Activated naive CD4-positive, alpha-beta T cell treated with anti-CD3 and anti-CD28 coated beads, Interleukin-2, amount 50 U/mL, for 24 hours (primary cell): ENCODE measurements around the gene FRMD8.
A peak's percentile ranks its signal among the peaks of the same experiment; 100 is the strongest.

Experiments
- H3K27ac Mint-ChIP-seq: one replicate; pipeline ENCODE4 v1.8.0; 2021; ENCODE audit warnings: mild to moderate bottlenecking, mixed read lengths
- H3K27me3 Mint-ChIP-seq: one replicate; pipeline ENCODE4 v1.8.0; 2021; ENCODE audit warnings: mixed read lengths
- H3K36me3 Mint-ChIP-seq: one replicate; pipeline ENCODE4 v1.8.0; 2021; ENCODE audit warnings: mixed read lengths
- H3K4me1 Mint-ChIP-seq: one replicate; pipeline ENCODE4 v1.8.0; 2021; ENCODE audit warnings: mixed read lengths
- H3K4me3 Mint-ChIP-seq: one replicate; pipeline ENCODE4 v1.8.0; 2021; ENCODE audit warnings: mild to moderate bottlenecking, mixed read lengths
- H3K9me3 Mint-ChIP-seq: one replicate; pipeline ENCODE4 v1.8.0; 2021; ENCODE audit warnings: mixed read lengths

The FRMD8 gene

GRCh38 chr11:65362966-65363365 lies 23.5 kb upstream of the FRMD8 start:
- no peaks in the 10 kb centered on the region for H3K36me3 Mint-ChIP-seq
- no peak overlapping the region for H3K4me3 Mint-ChIP-seq
- no peaks in the 10 kb centered on the region for H3K9me3 Mint-ChIP-seq
- H3K27me3 Mint-ChIP-seq: no peaks in the 10 kb centered on the region
- H3K27ac Mint-ChIP-seq: no peak overlapping the region
- peaks cover 5% of the 10 kb centered on the region for H3K4me1 Mint-ChIP-seq

GRCh38 chr11:65363770-65364169 lies 22.7 kb upstream of the FRMD8 start:
- Mint-ChIP-seq H3K4me1 (peaks cover 5% of the 10 kb centered on the region), H3K27ac (no peak overlapping the region), H3K4me3 (no peak overlapping the region)

GRCh38 chr11:65366340-65366773 lies 20.1 kb upstream of the FRMD8 start:
- Mint-ChIP-seq H3K4me3 (no peak overlapping the region), H3K36me3 (no peaks in the 10 kb centered on the region), H3K27me3 (no peaks in the 10 kb centered on the region), H3K27ac (no peak overlapping the region), H3K9me3 (no peaks in the 10 kb centered on the region), H3K4me1 (peaks cover 5% of the 10 kb centered on the region)

More at GRCh38 chr11:65363770-65364169, 22.7 kb upstream of the FRMD8 start:
- H3K27me3 Mint-ChIP-seq: no peaks in the 10 kb centered on the region
- H3K9me3 Mint-ChIP-seq: no peaks in the 10 kb centered on the region
- H3K36me3 Mint-ChIP-seq: no peaks in the 10 kb centered on the region

- Mint-ChIP-seq H3K4me1 (no peaks in the 10 kb centered on the region), H3K27ac (no peak overlapping the region), H3K27me3 (no peaks in the 10 kb centered on the region)
These were observed 15.8 kb upstream of the FRMD8 start for GRCh38 chr11:65370659-65371049.

GRCh38 chr11:65373839-65374580 lies 12.4 kb upstream of the FRMD8 start:
- Mint-ChIP-seq H3K27ac (peak overlapping the region; percentile 17), H3K4me3 (no peak overlapping the region), H3K9me3 (no peaks in the 10 kb centered on the region), H3K36me3 (no peaks in the 10 kb centered on the region), H3K4me1 (no peaks in the 10 kb centered on the region), H3K27me3 (no peaks in the 10 kb centered on the region)

More at GRCh38 chr11:65370659-65371049, 15.8 kb upstream of the FRMD8 start:
- Mint-ChIP-seq H3K9me3 (no peaks in the 10 kb centered on the region), H3K4me3 (no peak overlapping the region), H3K36me3 (no peaks in the 10 kb centered on the region)

- Mint-ChIP-seq H3K27me3 (no peaks in the 10 kb centered on the region), H3K9me3 (no peaks in the 10 kb centered on the region), H3K36me3 (no peaks in the 10 kb centered on the region), H3K27ac (no peak overlapping the region), H3K4me1 (no peaks in the 10 kb centered on the region), H3K4me3 (no peak overlapping the region)
These were observed 11.4 kb upstream of the FRMD8 start for GRCh38 chr11:65375012-65375411.

- no peak overlapping the region for H3K4me3 Mint-ChIP-seq
- no peak overlapping the region for H3K27ac Mint-ChIP-seq
- no peaks in the 10 kb centered on the region for H3K27me3 Mint-ChIP-seq
- no peaks in the 10 kb centered on the region for H3K36me3 Mint-ChIP-seq
- peaks cover 3% of the 10 kb centered on the region for H3K4me1 Mint-ChIP-seq
- no peaks in the 10 kb centered on the region for H3K9me3 Mint-ChIP-seq
These were observed 10.2 kb upstream of the FRMD8 start for GRCh38 chr11:65376138-65376713.

GRCh38 chr11:65377036-65377435 lies 9.4 kb upstream of the FRMD8 start:
- H3K4me1 Mint-ChIP-seq: peaks cover 11% of the 10 kb centered on the region
- no peak overlapping the region for H3K27ac Mint-ChIP-seq
- no peak overlapping the region for H3K4me3 Mint-ChIP-seq
- no peaks in the 10 kb centered on the region for H3K27me3 Mint-ChIP-seq
- H3K9me3 Mint-ChIP-seq: no peaks in the 10 kb centered on the region
- H3K36me3 Mint-ChIP-seq: no peaks in the 10 kb centered on the region

GRCh38 chr11:65377777-65378176 lies 8.7 kb upstream of the FRMD8 start:
- Mint-ChIP-seq H3K27me3 (no peaks in the 10 kb centered on the region), H3K4me3 (no peak overlapping the region), H3K4me1 (peaks cover 18% of the 10 kb centered on the region), H3K9me3 (no peaks in the 10 kb centered on the region), H3K36me3 (no peaks in the 10 kb centered on the region), H3K27ac (no peak overlapping the region)

GRCh38 chr11:65378208-65378927 lies 8.1 kb upstream of the FRMD8 start:
- no peaks in the 10 kb centered on the region for H3K27me3 Mint-ChIP-seq
- H3K36me3 Mint-ChIP-seq: no peaks in the 10 kb centered on the region
- peaks cover 24% of the 10 kb centered on the region for H3K4me1 Mint-ChIP-seq
- H3K27ac Mint-ChIP-seq: no peak overlapping the region
- no peaks in the 10 kb centered on the region for H3K9me3 Mint-ChIP-seq
- no peak overlapping the region for H3K4me3 Mint-ChIP-seq

- Mint-ChIP-seq H3K4me3 (no peak overlapping the region), H3K9me3 (no peaks in the 10 kb centered on the region), H3K27ac (no peak overlapping the region), H3K36me3 (no peaks in the 10 kb centered on the region), H3K4me1 (peaks cover 31% of the 10 kb centered on the region), H3K27me3 (no peaks in the 10 kb centered on the region)
These were observed 7.4 kb upstream of the FRMD8 start for GRCh38 chr11:65378928-65379638.

GRCh38 chr11:65379698-65380459 lies 6.6 kb upstream of the FRMD8 start:
- Mint-ChIP-seq H3K27me3 (no peaks in the 10 kb centered on the region), H3K4me1 (peaks cover 39% of the 10 kb centered on the region), H3K36me3 (no peaks in the 10 kb centered on the region), H3K27ac (no peak overlapping the region), H3K9me3 (no peaks in the 10 kb centered on the region), H3K4me3 (peak overlapping the region; percentile 11)

GRCh38 chr11:65380460-65381119 lies 5.8 kb upstream of the FRMD8 start:
- H3K36me3 Mint-ChIP-seq: no peaks in the 10 kb centered on the region
- no peaks in the 10 kb centered on the region for H3K9me3 Mint-ChIP-seq
- no peak overlapping the region for H3K27ac Mint-ChIP-seq
- H3K4me3 Mint-ChIP-seq: peak overlapping the region; percentile 94
- H3K27me3 Mint-ChIP-seq: no peaks in the 10 kb centered on the region
- peaks cover 46% of the 10 kb centered on the region for H3K4me1 Mint-ChIP-seq

- no peaks in the 10 kb centered on the region for H3K9me3 Mint-ChIP-seq
- no peaks in the 10 kb centered on the region for H3K27me3 Mint-ChIP-seq
- H3K4me1 Mint-ChIP-seq: peaks cover 47% of the 10 kb centered on the region
- H3K4me3 Mint-ChIP-seq: peak overlapping the region; percentile 94
- no peaks in the 10 kb centered on the region for H3K36me3 Mint-ChIP-seq
- peak overlapping the region; percentile 98 for H3K27ac Mint-ChIP-seq
These were observed 4.8 kb upstream of the FRMD8 start for GRCh38 chr11:65381716-65382032.
